Measurements from ENCODE around the gene PCGF1. TPM values are rescaled to one million over a fixed set of nuclear protein-coding genes. Genes with fewer than 3 reads are reported as not detected.

The PCGF1 gene
- total and polyA plus RNA-seq, 2 of the 8 experiments (the other 6 are each of a cell fraction or from before 2014, with no cell fraction given): 10.0 to 23.7 TPM

- TF ChIP-seq, protein P1, sequence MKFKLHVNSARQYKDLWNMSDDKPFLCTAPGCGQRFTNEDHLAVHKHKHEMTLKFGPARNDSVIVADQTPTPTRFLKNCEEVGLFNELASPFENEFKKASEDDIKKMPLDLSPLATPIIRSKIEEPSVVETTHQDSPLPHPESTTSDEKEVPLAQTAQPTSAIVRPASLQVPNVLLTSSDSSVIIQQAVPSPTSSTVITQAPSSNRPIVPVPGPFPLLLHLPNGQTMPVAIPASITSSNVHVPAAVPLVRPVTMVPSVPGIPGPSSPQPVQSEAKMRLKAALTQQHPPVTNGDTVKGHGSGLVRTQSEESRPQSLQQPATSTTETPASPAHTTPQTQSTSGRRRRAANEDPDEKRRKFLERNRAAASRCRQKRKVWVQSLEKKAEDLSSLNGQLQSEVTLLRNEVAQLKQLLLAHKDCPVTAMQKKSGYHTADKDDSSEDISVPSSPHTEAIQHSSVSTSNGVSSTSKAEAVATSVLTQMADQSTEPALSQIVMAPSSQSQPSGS (IDR thresholded peaks at IDR 0.05; ENCODE audit: low read length): peak; percentile 98
- TF ChIP-seq PHF8 (conservative IDR thresholded peaks at IDR 0.05; ENCODE audit: low read depth, low read length) (peak; percentile 38), KDM1A (IDR thresholded peaks at IDR 0.05; ENCODE audit: borderline replicate concordance, low read length) (peak; percentile 53; the same call in 1 of the 2 replicates), BRCA1 (IDR thresholded peaks at IDR 0.05; ENCODE audit: low read depth, low read length) (no peak; the same call in 1 of the 2 replicates), MAFK (IDR thresholded peaks at IDR 0.05; ENCODE audit: low read depth, low read length) (peak; percentile 97), SP2 (IDR thresholded peaks at IDR 0.05; ENCODE audit: low read length) (no peak), CBX5 (IDR thresholded peaks at IDR 0.05; ENCODE audit: low read depth, low read length) (no peak), NANOG (IDR thresholded peaks at IDR 0.05; ENCODE audit: insufficient read depth, low read depth, low read length, poor library complexity, severe bottlenecking) (no peak), CREB1 (IDR thresholded peaks at IDR 0.05) (peak; percentile 100), JUND (IDR thresholded peaks at IDR 0.05; ENCODE audit: low read length) (peak; percentile 86; the same call in 1 of the 2 replicates), POLR2AphosphoS5 (IDR thresholded peaks at IDR 0.05; ENCODE audit: low read depth, low read length) (peak; percentile 31), CTCF (IDR thresholded peaks at IDR 0.05; ENCODE audit: control extremely low read depth in 1 of 3, insufficient read depth in 1 of 3, low read depth in 1 of 3, low read length in 3 of 3) (no peak)
- TF ChIP-seq, protein P2, sequence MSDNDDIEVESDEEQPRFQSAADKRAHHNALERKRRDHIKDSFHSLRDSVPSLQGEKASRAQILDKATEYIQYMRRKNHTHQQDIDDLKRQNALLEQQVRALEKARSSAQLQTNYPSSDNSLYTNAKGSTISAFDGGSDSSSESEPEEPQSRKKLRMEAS (IDR thresholded peaks at IDR 0.05): no peak; the same call in 1 of the 2 replicates
Observed at GRCh38 chr2:74553892-74554819, 46.7 kb upstream of the PCGF1 start, which contains the start of the genes DOK1 and LOXL3 (continued).
